DMS 273 treated with DMSO at 0.1 percent for 48 hours (cell line): ENCODE data around the gene CYP2D6.

Experiments
- DNase-seq: peaks from one replicate; lab custom pipeline; 2025; lab: John Stamatoyannopoulos, UW

CYP2D6 gene

DNA sequence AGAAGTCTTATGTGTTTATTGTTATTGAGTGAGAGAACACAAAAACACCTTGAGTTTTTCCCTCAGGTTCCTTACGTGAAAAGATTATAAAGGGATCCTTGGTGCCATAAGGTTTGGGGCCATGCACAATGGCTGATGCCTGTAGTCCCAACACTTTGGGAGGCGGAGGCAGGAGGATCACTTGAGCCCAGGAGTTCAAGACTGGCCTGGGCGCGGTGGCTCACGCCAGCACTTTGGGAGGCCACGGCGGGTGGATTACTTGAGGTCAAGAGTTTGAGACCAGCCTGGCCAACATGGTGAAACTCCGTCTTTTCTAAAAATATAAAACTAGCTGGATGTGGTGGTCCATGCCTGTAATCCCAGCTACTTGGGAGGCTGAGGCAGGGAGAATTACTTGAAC lies 45.7 kb downstream of the CYP2D6 start:
- no peak for DNase-seq

DNA sequence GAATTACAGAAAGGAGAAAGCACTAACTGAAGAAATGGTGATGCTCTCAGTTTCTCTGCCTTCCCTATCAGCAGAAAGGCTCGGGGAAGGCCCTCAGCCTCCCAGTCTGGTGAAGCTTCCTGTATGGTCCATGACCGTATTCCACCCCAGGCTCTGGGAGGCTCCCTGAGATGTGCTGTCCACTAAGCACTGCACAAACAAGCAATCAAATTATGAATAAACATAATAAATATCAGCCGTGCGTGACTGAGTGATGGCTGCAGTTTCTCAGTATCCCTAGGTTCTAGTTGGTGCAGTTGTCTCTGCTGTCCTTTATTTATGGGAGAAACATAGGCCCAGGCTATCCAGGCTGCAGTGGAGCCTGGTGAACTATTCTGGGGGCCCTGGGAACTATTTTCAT lies 47.5 kb downstream of the CYP2D6 start:
- no peak for DNase-seq

DNA sequence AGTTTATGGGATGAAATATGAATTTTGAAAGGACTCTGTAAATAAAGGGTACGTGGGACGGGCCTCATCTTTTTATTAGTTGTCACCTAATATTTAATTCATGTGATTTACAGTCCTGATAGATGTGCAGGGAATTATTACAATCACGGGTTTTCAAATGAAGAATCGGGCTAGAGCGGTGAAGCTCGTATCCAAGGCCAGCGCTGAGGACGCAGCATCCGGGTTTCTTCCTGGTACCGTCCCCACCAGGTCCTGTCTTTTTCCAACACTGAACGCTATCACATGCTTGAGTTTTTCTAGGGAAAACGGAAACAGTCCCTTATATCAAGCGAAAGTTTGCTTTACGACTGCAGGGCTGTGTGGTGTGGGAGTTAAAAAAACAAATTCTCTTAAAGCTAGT lies 50.3 kb downstream of the CYP2D6 start:
- DNase-seq: no peak

DNA sequence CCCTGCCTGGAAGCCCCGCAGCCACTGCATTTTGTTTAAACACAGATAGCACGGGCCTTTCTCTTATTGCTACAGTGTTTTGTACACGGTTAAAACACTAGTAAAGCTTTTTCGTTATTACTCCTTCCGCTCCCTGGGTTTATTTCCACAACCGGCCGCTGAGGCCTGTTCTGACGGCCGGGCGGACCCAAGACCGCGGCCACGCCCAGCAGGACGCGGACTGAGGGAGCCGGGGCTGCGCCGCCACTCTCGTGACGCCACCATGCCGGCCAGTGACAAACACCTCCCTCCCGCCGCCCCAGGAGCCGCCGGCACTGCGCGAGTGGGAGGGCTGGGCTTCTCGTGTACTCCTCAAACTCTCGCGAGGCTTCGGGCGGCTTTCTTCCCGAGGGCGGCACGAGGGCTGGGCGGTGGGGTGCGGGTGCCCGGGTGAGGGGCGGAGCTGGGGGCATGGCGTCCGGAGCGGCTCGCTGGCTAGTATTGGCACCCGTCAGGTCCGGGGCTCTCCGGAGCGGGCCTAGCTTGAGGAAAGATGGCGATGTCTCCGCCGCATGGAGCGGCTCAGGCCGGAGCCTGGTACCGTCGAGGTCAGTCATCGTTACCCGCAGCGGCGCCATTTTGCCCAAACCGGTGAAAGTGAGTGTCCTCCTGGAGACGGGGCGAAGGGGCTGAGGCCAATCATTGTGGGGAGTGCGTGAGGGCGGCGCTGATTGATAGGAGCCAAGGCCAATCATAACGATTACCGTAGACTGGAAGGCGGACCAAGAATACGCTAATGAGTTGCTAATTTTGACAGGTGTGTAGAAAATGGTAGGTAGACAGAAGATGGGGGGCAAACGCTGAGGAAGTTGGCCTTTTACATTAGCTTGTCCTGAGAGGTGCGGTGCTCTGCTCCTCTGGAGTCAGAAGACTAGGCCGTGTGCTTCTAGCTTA lies 51.0 kb downstream of the CYP2D6 start, which contains the start of gene SMDT1:
TSS of gene SMDT1 (plus strand) at position 382 of the 933 bp plus-strand sequence. CDS start at position 451, 69 bp downstream.
- peak; percentile 83 for DNase-seq

DNA sequence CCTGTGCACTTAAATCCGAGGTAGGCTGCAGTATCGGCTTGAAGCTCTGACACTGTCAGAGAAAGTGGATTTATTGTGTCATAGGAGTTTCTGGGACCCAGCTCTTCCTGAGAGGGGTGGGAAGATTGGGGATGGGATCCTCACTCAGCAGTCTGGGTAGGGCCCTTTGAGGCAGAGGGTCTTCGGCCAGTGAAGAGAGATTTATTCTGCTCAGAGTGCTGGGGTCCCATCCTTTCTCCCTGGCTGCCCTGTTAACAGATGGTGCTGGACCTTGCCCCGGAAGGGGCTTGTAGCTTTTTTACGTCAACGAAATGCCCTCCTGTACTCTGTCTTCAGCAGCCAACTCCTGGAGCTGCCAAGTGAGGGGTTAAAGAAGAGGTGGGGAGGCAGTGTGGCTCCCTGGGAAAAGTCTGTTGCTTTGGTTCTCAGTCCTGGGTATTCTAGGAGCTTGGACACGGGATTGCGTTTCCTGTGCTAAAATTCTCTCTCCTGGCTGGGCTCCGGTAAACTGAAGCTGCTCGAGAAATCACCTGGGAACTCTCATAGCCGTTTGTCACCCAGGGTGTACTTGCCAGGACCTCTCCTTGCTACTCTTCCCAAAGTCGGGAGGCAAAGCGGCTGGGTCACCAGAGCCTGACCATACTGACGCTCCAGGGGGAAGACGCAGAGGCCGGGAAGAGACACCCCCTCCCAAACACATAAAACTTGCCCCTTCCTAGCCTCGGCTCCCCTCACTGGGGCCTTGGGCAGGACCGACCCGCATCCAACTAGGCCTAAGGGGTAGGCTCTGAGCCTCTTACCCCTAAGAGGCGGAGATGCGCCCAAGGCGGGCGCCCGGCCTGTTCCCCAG lies 51.9 kb downstream of the CYP2D6 start:
- no peak for DNase-seq

DNA sequence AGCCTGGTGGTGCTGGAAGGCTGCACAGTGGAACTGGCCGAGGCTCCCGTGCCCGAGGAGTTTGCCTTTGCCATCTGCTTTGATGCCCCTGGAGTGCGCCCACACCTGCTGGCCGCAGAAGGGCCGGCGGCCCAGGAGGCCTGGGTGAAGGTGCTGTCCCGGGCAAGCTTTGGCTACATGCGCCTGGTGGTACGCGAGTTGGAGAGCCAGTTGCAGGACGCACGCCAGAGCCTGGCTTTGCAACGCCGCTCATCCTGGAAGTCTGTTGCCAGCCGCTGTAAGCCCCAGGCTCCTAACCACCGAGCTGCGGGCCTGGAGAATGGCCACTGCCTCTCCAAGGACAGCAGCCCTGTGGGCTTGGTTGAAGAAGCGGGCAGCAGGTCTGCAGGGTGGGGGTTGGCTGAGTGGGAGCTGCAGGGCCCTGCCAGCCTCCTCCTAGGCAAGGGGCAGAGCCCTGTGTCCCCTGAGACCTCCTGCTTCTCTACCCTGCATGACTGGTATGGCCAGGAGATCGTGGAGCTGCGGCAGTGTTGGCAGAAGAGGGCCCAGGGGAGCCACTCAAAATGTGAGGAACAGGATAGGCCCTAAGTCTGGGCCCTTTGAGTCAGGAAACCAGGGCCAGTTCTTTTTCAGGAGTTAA lies 53.0 kb downstream of the CYP2D6 start:
- no peak for DNase-seq

DNA sequence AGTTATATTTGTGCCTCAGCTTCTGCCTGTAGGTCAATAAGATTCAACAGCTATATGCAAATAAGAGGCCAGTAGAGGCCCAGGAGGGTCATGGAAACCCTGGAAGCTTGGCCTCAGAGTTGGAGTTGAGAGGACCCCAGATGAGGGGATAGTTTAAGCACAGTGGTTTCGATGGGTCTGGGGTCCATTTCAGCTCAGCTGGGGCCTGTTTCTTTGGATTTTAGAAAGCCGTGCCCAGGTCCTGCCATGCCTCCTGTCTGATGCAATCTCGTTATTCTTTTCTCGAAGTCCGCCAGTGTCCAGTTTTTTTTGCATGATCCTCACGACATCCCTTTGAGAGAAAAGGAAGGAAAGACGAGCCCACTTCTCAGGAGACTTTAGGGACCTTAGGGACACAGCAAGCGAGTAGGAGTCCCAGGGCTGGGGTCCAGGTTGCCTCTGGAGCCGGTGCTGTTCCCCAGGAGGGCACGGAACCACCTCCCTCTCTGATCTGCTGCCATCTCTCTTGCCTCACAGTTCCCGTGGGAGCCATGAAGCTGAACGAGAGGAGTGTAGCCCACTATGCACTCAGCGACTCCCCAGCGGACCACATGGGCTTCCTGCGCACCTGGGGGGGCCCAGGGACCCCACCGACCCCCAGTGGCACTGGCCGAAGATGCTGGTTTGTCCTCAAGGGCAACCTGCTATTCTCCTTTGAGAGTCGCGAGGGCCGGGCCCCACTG lies 53.7 kb downstream of the CYP2D6 start:
- no peak for DNase-seq
